ENCODE results near the gene PTGR3.

DNA sequence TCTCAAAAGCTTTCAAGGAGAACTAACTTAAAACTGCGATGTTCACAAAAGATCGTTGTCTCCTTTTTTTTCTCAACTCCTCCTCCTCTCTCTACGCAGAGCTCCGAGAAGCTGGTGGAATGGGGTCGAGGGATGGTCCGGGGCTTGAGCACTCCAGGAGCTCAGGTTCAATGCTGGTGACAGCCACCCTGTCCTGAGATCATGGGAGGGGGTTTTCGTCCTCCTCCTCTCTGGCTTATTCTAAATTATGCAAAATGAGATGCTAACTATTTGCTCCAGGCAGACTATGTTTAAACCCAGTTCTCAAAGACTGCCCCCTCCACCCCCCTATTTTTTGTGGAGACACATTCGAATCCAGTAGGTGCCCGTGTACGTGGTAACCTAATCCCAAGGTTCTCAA is 13.5 kb upstream of the PTGR3 start:
- TF ChIP-seq, protein P1, sequence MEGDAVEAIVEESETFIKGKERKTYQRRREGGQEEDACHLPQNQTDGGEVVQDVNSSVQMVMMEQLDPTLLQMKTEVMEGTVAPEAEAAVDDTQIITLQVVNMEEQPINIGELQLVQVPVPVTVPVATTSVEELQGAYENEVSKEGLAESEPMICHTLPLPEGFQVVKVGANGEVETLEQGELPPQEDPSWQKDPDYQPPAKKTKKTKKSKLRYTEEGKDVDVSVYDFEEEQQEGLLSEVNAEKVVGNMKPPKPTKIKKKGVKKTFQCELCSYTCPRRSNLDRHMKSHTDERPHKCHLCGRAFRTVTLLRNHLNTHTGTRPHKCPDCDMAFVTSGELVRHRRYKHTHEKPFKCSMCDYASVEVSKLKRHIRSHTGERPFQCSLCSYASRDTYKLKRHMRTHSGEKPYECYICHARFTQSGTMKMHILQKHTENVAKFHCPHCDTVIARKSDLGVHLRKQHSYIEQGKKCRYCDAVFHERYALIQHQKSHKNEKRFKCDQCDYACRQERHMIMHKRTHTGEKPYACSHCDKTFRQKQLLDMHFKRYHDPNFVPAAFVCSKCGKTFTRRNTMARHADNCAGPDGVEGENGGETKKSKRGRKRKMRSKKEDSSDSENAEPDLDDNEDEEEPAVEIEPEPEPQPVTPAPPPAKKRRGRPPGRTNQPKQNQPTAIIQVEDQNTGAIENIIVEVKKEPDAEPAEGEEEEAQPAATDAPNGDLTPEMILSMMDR (conservative IDR thresholded peaks at IDR 0.05; ENCODE audit: low read depth, low read length): no peak
- no peak for TF ChIP-seq EZH2 (IDR thresholded peaks at IDR 0.05; ENCODE audit: low read length, unreplicated experiment)
